Skeletal muscle tissue (tissue), 4 donors: Measurements from ENCODE around the gene FAM151B. TPM values are rescaled to one million over a fixed set of nuclear protein-coding genes. Genes with fewer than 3 reads are reported as not detected.
"Not testable (repeated sequence)": the region's sequence is repeated elsewhere in the genome, so short reads cannot be mapped to it uniquely, and the experiment has no call there.

Experiments
- H3K27ac ChIP-seq: one replicate; pipeline ENCODE4 v1.7.0; 2013; ENCODE audit warnings: mild to moderate bottlenecking, low read depth, low read length, inconsistent platforms
- H3K27me3 ChIP-seq, 3 donors: one replicate each; pipeline ENCODE4 v1.7.0; 2013; ENCODE audit warnings: low read length in 3 of 3; ENCODE audit not compliant: control insufficient read depth in 3 of 3, insufficient read depth in 3 of 3
- H3K36me3 ChIP-seq, 3 donors: one replicate each; pipeline ENCODE4 v1.7.0; 2013; ENCODE audit warnings: low read length in 3 of 3; ENCODE audit not compliant: control insufficient read depth in 3 of 3, insufficient read depth in 3 of 3
- H3K4me1 ChIP-seq, 3 donors: one replicate each; pipeline ENCODE4 v1.7.0; 2013; ENCODE audit warnings: low read length in 3 of 3, mild to moderate bottlenecking in 3 of 3; ENCODE audit not compliant: control insufficient read depth in 3 of 3, insufficient read depth in 3 of 3
- H3K4me3 ChIP-seq, 3 donors: one replicate each; pipeline ENCODE4 v1.7.0; 2013; ENCODE audit warnings: low read length in 3 of 3
- H3K9ac ChIP-seq, 3 donors: one replicate each; pipeline ENCODE4 v1.7.0; 2013; ENCODE audit warnings: low read length in 3 of 3, mild to moderate bottlenecking in 3 of 3, moderate library complexity in 2 of 3, low read depth in 1 of 3
- H3K9me3 ChIP-seq, 3 donors: one replicate each; pipeline ENCODE4 v1.7.0; 2013; ENCODE audit warnings: low read length in 3 of 3; ENCODE audit not compliant: control insufficient read depth in 3 of 3
- total RNA-seq: library from RNA; depleted of rRNA; stranded (reverse); fragments of >200 nt; gene quantifications from one replicate; pipeline ENCODE4 v1.2.3, GENCODE V29; 2014
- donor health status: Osteomylitis.

Gene FAM151B
- total RNA-seq: 7.8 TPM

DNA sequence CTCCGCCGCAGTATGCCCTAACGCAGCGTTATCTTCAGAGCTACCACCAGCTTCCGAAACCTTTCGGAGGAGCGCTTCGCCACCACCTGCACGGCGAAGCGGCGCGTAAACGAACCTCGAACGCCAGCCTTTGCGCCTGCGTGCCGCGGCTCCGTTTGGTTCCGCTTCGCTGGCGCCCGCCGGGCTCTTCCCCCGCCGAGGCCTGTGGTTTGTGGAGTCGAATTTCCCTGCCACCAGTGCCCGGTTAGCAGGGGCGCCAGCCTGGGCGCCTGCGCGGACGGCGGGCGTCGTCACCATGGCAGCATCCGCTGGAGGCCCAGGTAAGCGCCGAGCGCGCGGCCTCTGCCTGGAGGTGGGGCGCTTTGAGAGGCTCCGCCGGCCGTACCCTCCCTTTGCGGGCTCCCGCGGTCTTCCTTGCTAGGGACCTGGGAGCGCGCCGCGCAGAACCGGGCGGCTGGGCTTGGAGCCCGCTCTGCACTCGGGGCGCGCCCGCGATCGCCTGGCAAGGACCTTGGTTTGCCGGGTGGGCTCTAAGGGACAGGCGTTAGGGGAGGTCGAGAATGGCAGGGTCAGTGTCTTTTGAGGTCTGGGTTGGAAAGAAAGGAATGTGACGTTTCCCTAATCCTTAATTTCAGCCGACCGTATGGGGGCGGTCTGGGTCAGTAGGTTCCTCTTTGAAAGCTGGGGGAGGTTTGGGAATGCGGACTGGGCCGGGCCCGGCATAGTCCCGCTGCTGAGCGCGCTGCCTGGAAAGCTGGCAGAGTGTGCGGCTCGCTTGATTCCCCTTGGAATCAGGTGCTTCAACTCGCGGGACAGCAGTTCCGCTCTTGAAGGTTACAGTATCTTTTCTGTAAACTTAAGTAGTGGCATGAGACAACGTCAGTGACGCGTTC lies at the start of gene FAM151B:
Gene FAM151B (plus strand): TSS at position 272 of the 893 bp plus-strand sequence. CDS start 24 bp downstream, at position 296.
- Histone ChIP-seq H3K4me3 (peak within 1 kb of the TSS; percentile 82 to 85 (median 83)), H3K9ac (peak within 1 kb of the TSS; percentile 78 to 83 (median 81)), H3K27ac (peak within 1 kb of the TSS; percentile 66), H3K27me3 (no peaks in the 10 kb centered on the region), H3K9me3 (peaks cover 0 to under 1% (median 0%) of the 10 kb centered on the region in 3 donors), H3K36me3 (no peaks in the 10 kb centered on the region), H3K4me1 (peaks cover 3 to 8% (median 6%) of the 10 kb centered on the region in 3 donors)

DNA sequence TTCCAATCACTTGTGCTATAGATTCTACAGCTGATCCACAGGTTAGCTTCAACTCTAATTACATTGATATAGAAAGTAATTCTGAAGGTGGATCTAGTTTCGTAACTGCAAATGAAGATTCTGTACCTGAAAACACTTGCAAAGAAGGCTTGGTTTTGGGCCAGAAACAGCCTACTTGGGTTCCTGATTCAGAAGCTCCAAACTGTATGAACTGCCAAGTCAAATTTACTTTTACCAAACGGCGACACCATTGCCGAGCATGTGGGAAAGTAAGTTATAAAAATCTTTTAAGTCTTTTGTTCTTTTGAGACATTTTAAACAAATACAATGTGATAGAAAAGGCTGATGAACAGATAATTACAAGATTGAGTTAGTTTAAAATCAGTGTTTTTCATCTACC lies 49.2 kb upstream of the FAM151B start:
- Histone ChIP-seq H3K27me3 (no peaks in the 10 kb centered on the region), H3K4me3 (no peak overlapping the region), H3K9ac (no peak overlapping the region), H3K36me3 (peaks cover 7 to 36% (median 29%) of the 10 kb centered on the region in 3 donors), H3K9me3 (no peaks in the 10 kb centered on the region), H3K27ac (no peak overlapping the region), H3K4me1 (no peaks in the 10 kb centered on the region)

DNA sequence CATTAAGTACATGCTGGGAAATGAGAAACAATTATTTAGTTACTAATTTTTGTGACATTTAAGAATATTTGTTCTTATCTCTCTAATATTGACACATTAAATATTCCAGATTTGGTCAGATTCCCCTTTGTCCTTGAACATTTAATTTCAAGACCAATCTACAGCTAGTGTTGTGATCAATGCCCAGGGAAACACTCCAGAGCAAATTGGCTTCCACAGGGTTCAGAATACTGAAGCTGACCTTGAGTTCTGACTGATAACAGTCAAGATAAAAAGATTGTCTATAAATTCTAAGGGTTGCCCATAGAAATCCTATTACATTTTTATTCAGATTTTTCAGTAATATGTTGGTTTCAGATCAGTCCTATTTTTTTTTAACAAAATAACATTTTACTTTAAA lies 48.7 kb upstream of the FAM151B start:
- Histone ChIP-seq H3K27me3 (no peaks in the 10 kb centered on the region), H3K36me3 (peaks cover 7 to 36% (median 33%) of the 10 kb centered on the region in 3 donors), H3K9ac (no peak overlapping the region), H3K4me1 (no peaks in the 10 kb centered on the region), H3K27ac (no peak overlapping the region), H3K9me3 (no peaks in the 10 kb centered on the region), H3K4me3 (no peak overlapping the region)

GRCh38 chr5:80442742-80443141 lies 45.2 kb upstream of the FAM151B start:
- Histone ChIP-seq H3K4me3 (no peak overlapping the region), H3K36me3 (peaks cover 14 to 34% (median 31%) of the 10 kb centered on the region in 3 donors), H3K9ac (no peak overlapping the region), H3K27me3 (no peaks in the 10 kb centered on the region), H3K4me1 (no peaks in the 10 kb centered on the region), H3K9me3 (no peaks in the 10 kb centered on the region), H3K27ac (no peak overlapping the region)

DNA sequence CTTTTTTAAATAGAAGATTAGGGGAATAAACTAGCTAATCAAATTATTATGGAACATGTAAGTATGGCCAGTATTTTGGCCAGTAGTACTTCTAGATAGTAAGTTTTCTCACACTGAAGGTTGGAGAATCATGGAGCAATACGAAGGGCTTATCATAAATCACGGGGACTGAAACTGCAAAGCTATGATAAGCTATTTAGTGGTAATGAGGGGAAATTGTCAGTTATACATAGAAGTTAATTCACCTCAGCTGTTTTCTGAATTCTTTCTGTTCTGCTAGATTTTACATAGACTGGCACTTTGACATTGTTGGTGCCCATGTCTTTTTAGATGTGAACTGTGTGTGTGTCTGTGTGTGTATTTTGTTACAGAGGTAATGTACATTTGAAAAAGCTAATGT lies 34.5 kb upstream of the FAM151B start:
- Histone ChIP-seq H3K4me1 (no peaks in the 10 kb centered on the region), H3K27ac (no peak overlapping the region), H3K36me3 (peaks cover 5 to 24% (median 23%) of the 10 kb centered on the region in 3 donors), H3K27me3 (no peaks in the 10 kb centered on the region), H3K9me3 (no peaks in the 10 kb centered on the region), H3K9ac (no peak overlapping the region), H3K4me3 (no peak overlapping the region)

GRCh38 chr5:80463269-80463668 lies 24.6 kb upstream of the FAM151B start:
- no peak overlapping the region for H3K27ac ChIP-seq
- peaks cover 14 to 33% (median 28%) of the 10 kb centered on the region in 3 donors for H3K36me3 ChIP-seq
- H3K9ac ChIP-seq: no peak overlapping the region
- no peaks in the 10 kb centered on the region for H3K9me3 ChIP-seq
- no peaks in the 10 kb centered on the region for H3K4me1 ChIP-seq
- H3K4me3 ChIP-seq: no peak overlapping the region
- H3K27me3 ChIP-seq: no peaks in the 10 kb centered on the region

DNA sequence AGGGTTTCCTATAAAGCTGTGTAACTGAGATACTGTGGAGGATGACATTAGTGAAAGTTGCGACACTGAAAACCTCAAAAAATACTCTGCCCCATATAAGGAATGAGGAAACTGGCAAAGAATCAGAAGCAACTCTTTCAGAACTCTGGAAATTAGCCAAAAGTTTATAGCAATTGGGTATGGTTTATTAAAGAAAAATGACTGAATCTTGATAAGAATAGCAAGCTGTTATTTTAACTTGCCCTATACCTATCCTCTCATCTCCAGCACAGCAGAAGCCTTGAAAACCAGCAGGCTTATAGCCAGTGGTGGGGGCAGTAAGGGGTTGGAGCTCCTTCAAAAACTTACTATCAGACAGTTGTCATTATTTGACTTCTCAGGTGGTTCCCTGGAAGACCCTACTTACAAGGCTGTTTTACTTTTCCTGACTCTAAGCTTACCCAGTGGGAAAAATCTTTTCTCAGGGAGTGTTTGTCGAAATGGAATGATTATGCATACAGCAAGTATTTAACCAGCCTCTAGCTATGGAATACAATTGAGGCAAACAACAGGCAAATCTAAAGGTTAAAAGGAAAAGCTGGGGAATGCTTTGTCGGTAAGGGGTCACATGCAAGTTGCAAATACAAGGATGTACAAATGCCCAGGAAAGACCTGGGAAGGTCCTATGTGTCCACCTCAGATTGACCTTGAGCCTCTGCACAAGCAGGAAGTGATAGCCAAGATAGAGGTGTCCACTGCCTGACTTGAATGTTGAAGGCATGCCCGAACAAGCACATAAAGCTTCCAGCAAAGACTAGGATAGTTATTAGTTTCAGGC lies 21.0 kb upstream of the FAM151B start:
- Histone ChIP-seq H3K9me3 (no peaks in the 10 kb centered on the region), H3K36me3 (peaks cover 8 to 35% (median 20%) of the 10 kb centered on the region in 3 donors), H3K27me3 (no peaks in the 10 kb centered on the region), H3K9ac (no peak overlapping the region), H3K4me3 (no peak overlapping the region), H3K27ac (no peak overlapping the region), H3K4me1 (no peaks in the 10 kb centered on the region)

DNA sequence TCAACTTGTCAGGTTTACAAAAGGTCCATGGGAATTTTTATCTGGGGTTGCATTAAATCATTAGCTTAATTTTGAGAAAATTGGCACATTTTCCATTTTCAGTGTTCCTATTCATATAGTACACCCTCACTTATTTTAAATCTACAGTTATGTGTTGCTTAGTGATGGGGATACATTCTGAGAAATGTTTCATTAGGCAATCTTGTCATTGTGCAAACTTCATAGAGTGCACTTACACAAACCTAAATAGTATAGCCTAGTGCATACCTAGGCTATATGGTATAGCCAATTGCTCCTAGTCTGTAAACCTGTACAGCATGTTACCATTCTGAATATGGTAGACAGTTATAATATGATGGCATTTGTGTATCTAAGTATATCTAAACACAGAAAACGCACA lies 19.8 kb upstream of the FAM151B start:
- Histone ChIP-seq H3K36me3 (peaks cover 8 to 34% (median 9%) of the 10 kb centered on the region in 3 donors), H3K9me3 (no peaks in the 10 kb centered on the region), H3K4me1 (no peaks in the 10 kb centered on the region), H3K27me3 (no peaks in the 10 kb centered on the region), H3K4me3 (no peak overlapping the region), H3K9ac (no peak overlapping the region), H3K27ac (no peak overlapping the region)

DNA sequence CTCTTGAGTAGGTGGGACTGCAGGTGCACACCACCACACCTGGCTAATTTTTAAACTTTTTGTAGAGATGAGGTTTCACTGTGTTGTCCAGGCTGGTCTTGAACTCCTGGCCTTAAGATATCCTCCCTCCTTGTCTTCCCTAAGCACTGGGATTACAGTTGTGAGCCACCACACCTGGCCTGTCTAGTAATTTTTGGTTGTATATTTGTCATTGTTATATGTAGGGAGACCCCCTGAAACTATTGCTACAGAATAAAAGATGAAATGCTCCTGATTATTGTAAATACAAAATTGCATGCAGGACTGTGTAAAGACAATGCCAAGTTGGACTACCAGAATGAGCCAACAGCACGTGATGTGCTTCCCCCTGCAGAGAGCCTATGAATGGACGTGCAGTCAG lies 17.3 kb upstream of the FAM151B start:
- not testable (repeated sequence) for H3K4me3 ChIP-seq, H3K9me3 ChIP-seq, H3K9ac ChIP-seq, H3K4me1 ChIP-seq, H3K27ac ChIP-seq, H3K27me3 ChIP-seq
- H3K36me3 ChIP-seq: peaks cover 12 to 50% (median 13%) of the 10 kb centered on the region in 3 donors

DNA sequence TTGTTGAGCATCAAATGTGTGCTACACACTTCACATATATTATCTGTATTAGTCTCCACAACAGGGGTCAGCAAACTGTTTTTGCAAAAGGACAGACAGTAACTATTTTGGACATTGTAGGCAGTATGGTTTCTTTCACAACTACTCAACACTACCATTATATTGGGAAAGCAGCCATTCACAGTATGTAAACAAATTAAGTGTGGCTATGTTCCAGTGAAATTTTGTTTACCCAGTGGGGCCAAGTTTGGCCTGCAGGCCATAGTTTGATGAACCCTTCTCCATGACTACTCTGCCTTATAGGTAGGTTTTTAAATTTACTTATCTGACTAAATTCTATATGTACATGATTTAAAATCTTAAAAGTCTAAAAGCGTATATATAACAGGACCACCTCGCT lies 13.0 kb upstream of the FAM151B start:
- no peak overlapping the region for H3K4me3 ChIP-seq
- no peak overlapping the region for H3K9ac ChIP-seq
- H3K9me3 ChIP-seq: no peaks in the 10 kb centered on the region
- peaks cover 6 to 40% (median 13%) of the 10 kb centered on the region in 3 donors for H3K36me3 ChIP-seq
- no peaks in the 10 kb centered on the region for H3K4me1 ChIP-seq
- no peak overlapping the region for H3K27ac ChIP-seq
- no peaks in the 10 kb centered on the region for H3K27me3 ChIP-seq
